HFFc6 (cell line): ENCODE measurements around the gene SPATA21. TPM values are rescaled to one million over a fixed set of nuclear protein-coding genes. Genes with fewer than 3 reads are reported as not detected.

Experiments
- DNase-seq: peaks from one replicate; pipeline ENCODE4 v3.0.0-alpha.2; 2018
- H3K27ac Mint-ChIP-seq: 2 replicates; pipeline ENCODE4 v1.8.0; 2020; ENCODE audit warnings: mild to moderate bottlenecking, mixed read lengths
- H3K27me3 Mint-ChIP-seq: 2 replicates; pipeline ENCODE4 v1.8.0; 2021; ENCODE audit warnings: mild to moderate bottlenecking, moderate library complexity, mixed read lengths; ENCODE audit not compliant: insufficient read depth
- H3K36me3 Mint-ChIP-seq: 2 replicates; pipeline ENCODE4 v1.8.0; 2021; ENCODE audit warnings: low read depth, mixed read lengths
- H3K4me1 Mint-ChIP-seq: 2 replicates; pipeline ENCODE4 v1.8.0; 2020; ENCODE audit warnings: low read depth, mixed read lengths
- H3K4me3 Mint-ChIP-seq: 2 replicates; pipeline ENCODE4 v1.8.0; 2020; ENCODE audit warnings: mild to moderate bottlenecking, moderate library complexity, mixed read lengths
- H3K9me3 Mint-ChIP-seq: 2 replicates; pipeline ENCODE4 v1.8.0; 2020; ENCODE audit warnings: mild to moderate bottlenecking, mixed read lengths
- CTCF ChIP-seq: fragments of 200-600 bp; sonication (generic); IDR thresholded peaks from 2 replicates; pipeline ENCODE4 v1.5.0; 2021; ENCODE audit warnings: antibody characterized with exemption, mild to moderate bottlenecking
- total RNA-seq, 6 experiments: library from RNA; stranded (reverse); fragmentation: NEBNext Ultra II Directional; extraction: Animal tissue kit (Norgen Biotek cat#: 25700); gene quantifications; 2 replicates in 1 of 6; 3 replicates in 5 of 6; pipeline ENCODE4 v1.2.3, GENCODE V29; 2021

The SPATA21 gene
- total RNA-seq, 6 experiments from 2014 or later, result 0.07 TPM; not detected in 5

GRCh38 chr1:16385659-16386453, 51.4 kb downstream of the SPATA21 start:
- H3K4me3 Mint-ChIP-seq, result peak overlapping the region; percentile 17; the same call in 1 of the 2 replicates
- no peaks in the 10 kb centered on the region for H3K9me3 Mint-ChIP-seq
- peaks cover 18% of the 10 kb centered on the region for H3K36me3 Mint-ChIP-seq
- peak overlapping the region; percentile 49 for H3K27ac Mint-ChIP-seq
- TF ChIP-seq CTCF, result no peak
- no peak for DNase-seq
- H3K4me1 Mint-ChIP-seq, result peaks cover 52% of the 10 kb centered on the region
- peaks cover 2% of the 10 kb centered on the region; the same call in 1 of the 2 replicates for H3K27me3 Mint-ChIP-seq

DNA sequence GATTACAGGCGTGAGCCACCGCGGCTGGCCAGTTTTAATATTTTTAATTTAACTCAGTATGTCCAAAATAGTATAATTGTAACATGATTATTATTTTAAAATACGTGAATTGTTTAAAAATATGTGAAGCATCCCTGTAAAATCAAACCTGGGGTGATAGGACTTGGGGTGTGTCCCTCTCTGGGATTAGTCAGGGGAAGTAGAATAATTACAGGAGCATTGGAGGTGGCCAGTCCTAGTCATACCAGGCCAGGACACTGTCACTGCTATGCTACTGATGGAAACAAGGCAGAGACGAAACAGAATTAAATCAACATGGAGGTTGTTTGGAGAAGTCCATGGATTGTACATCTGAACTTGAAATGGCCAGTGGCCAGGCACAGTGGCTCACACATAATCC, 53.3 kb downstream of the SPATA21 start:
- Mint-ChIP-seq H3K9me3 (no peaks in the 10 kb centered on the region), H3K27ac (peak overlapping the region; percentile 85), H3K36me3 (peaks cover 21% of the 10 kb centered on the region), H3K27me3 (peaks cover 2% of the 10 kb centered on the region; the same call in 1 of the 2 replicates), H3K4me3 (no peak overlapping the region), H3K4me1 (peaks cover 41% of the 10 kb centered on the region)
- TF ChIP-seq CTCF, result no peak
- DNase-seq, result no peak

- no peak overlapping the region for H3K4me3 Mint-ChIP-seq
- peaks cover 2% of the 10 kb centered on the region; the same call in 1 of the 2 replicates for H3K27me3 Mint-ChIP-seq
- TF ChIP-seq CTCF, result no peak
- H3K4me1 Mint-ChIP-seq, result peaks cover 44% of the 10 kb centered on the region
- DNase-seq, result no peak
- peaks cover 19% of the 10 kb centered on the region for H3K36me3 Mint-ChIP-seq
- H3K9me3 Mint-ChIP-seq, result no peaks in the 10 kb centered on the region
- no peak overlapping the region for H3K27ac Mint-ChIP-seq
These were observed 56.4 kb downstream of the SPATA21 start for GRCh38 chr1:16380868-16381267.

- H3K4me3 Mint-ChIP-seq, result no peak overlapping the region
- peaks cover 45% of the 10 kb centered on the region for H3K4me1 Mint-ChIP-seq
- no peak for DNase-seq
- H3K27me3 Mint-ChIP-seq, result no peaks in the 10 kb centered on the region; the same call in 1 of the 2 replicates
- no peak for TF ChIP-seq CTCF
- peaks cover 15% of the 10 kb centered on the region for H3K36me3 Mint-ChIP-seq
- no peaks in the 10 kb centered on the region for H3K9me3 Mint-ChIP-seq
- H3K27ac Mint-ChIP-seq, result no peak overlapping the region
These were observed 58.8 kb downstream of the SPATA21 start for GRCh38 chr1:16378443-16378842.

DNA sequence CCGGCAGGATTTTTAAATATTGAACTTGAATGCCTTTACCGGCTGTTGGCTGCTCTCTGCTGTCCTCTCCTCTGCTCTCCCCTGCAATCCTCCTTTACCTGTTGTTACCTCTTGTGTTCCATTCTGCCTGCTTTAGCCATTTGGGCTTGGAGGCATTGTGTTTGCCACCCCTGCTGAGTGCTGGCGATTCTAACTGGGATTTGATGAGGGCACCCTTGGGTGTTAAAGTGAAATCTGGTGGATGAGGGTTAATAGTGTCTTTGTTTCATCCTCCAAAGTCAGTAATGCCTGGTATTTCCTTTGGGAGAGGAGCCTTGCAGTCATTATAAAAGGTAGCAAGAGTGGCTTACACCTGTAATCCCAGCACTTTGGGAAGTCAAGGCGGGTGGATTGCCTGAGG, 60.3 kb downstream of the SPATA21 start:
- peak overlapping the region; percentile 35 for H3K4me3 Mint-ChIP-seq
- no peak for DNase-seq
- no peak for TF ChIP-seq CTCF
- H3K9me3 Mint-ChIP-seq, result no peaks in the 10 kb centered on the region
- no peaks in the 10 kb centered on the region; the same call in 1 of the 2 replicates for H3K27me3 Mint-ChIP-seq
- peaks cover 57% of the 10 kb centered on the region for H3K4me1 Mint-ChIP-seq
- H3K27ac Mint-ChIP-seq, result peak overlapping the region; percentile 89
- H3K36me3 Mint-ChIP-seq, result peaks cover 19% of the 10 kb centered on the region
